HG02981 (cell line): ENCODE results near the gene GLYR1.

Experiments
- ATAC-seq: cut with Tn5 transposase; IDR thresholded peaks from one replicate; pipeline ENCODE4 v1.9.1; 2021; ENCODE audit warnings: mild to moderate bottlenecking, moderate library complexity; ENCODE audit not compliant: unreplicated experiment

Gene GLYR1

GRCh38 chr16:4768549-4769305 is 78.4 kb downstream of the GLYR1 start:
- peak; percentile 71 for ATAC-seq

- no peak for ATAC-seq
These were observed 79.1 kb downstream of the GLYR1 start for GRCh38 chr16:4767872-4768548.

GRCh38 chr16:4766875-4767628 is 80.0 kb downstream of the GLYR1 start, which contains the start of gene ZNF500:
ZNF500 (minus strand) TSS chr16:4767162; CDS start chr16:4765978, 1,184 bp downstream.
- peak; percentile 85 for ATAC-seq

- no peak for ATAC-seq
These were observed 81.3 kb downstream of the GLYR1 start for GRCh38 chr16:4765511-4766474.

GRCh38 chr16:4763791-4764190 is 83.3 kb downstream of the GLYR1 start:
- no peak for ATAC-seq

- no peak for ATAC-seq
These were observed 84.9 kb downstream of the GLYR1 start for GRCh38 chr16:4762205-4762604.

GRCh38 chr16:4760221-4760910 is 86.7 kb downstream of the GLYR1 start:
- ATAC-seq = no peak

GRCh38 chr16:4755687-4756086 is 91.4 kb downstream of the GLYR1 start:
- ATAC-seq = no peak

- no peak for ATAC-seq
These were observed 92.2 kb downstream of the GLYR1 start for GRCh38 chr16:4754865-4755264.

- no peak for ATAC-seq
These were observed 93.9 kb downstream of the GLYR1 start for GRCh38 chr16:4753227-4753626.
